GM23248 (cell line): ENCODE data around the gene CNTRL.

Experiments used
- EZH2 ChIP-seq: fragments of 200-600 bp; sonication (generic); IDR thresholded peaks from 2 replicates; pipeline ENCODE4 v1.6.1; 2018; ENCODE audit warnings: antibody characterized with exemption, mild to moderate bottlenecking; ENCODE audit not compliant: insufficient read depth, poor library complexity, severe bottlenecking
- EZH2phosphoT487 ChIP-seq: fragments of 200-600 bp; sonication (generic); IDR thresholded peaks from 2 replicates; pipeline ENCODE4 v1.6.1; 2018; ENCODE audit warnings: antibody characterized with exemption, moderate library complexity, mild to moderate bottlenecking, low read depth; ENCODE audit not compliant: insufficient read depth

- TF ChIP-seq EZH2 (no peak), EZH2phosphoT487 (no peak)
These were observed 65.4 kb downstream of the CNTRL start for GRCh38 chr9:121140162-121140561.
